ENCODE results near the gene ZNF133.
A peak's percentile ranks its signal among the peaks of the same experiment; 100 is the strongest.
"Not testable (repeated sequence)": the region's sequence is repeated elsewhere in the genome, so short reads cannot be mapped to it uniquely, and the experiment has no call there.

The ZNF133 gene

GRCh38 chr20:18287915-18288748 lies at the start of gene ZNF133:
Gene ZNF133 (plus strand): TSS chr20:18288527. CDS start chr20:18305687, 17,160 bp downstream.
- H3K4me3 ChIP-seq (ENCODE audit: low read depth, low read length), result peak within 1 kb of the TSS; percentile 88

GRCh38 chr20:18240997-18241396 lies 47.3 kb upstream of the ZNF133 start:
- H3K4me3 ChIP-seq (ENCODE audit: low read depth, low read length), result no peak overlapping the region

- no peak overlapping the region for H3K4me3 ChIP-seq (ENCODE audit: low read depth, low read length)
Measured at GRCh38 chr20:18243802-18244201, 44.5 kb upstream of the ZNF133 start.

- H3K4me3 ChIP-seq (ENCODE audit: low read depth, low read length), result not testable (repeated sequence)
Measured at GRCh38 chr20:18248545-18248944, 39.8 kb upstream of the ZNF133 start.

- no peak overlapping the region for H3K4me3 ChIP-seq (ENCODE audit: low read depth, low read length)
Measured at GRCh38 chr20:18250217-18250616, 38.1 kb upstream of the ZNF133 start.

GRCh38 chr20:18252597-18253451 lies 35.5 kb upstream of the ZNF133 start:
- no peak overlapping the region for H3K4me3 ChIP-seq (ENCODE audit: low read depth, low read length)

GRCh38 chr20:18254615-18255014 lies 33.7 kb upstream of the ZNF133 start:
- no peak overlapping the region for H3K4me3 ChIP-seq (ENCODE audit: low read depth, low read length)

GRCh38 chr20:18255526-18255925 lies 32.8 kb upstream of the ZNF133 start:
- no peak overlapping the region for H3K4me3 ChIP-seq (ENCODE audit: low read depth, low read length)

GRCh38 chr20:18256440-18257090 lies 31.8 kb upstream of the ZNF133 start:
- H3K4me3 ChIP-seq (ENCODE audit: low read depth, low read length), result no peak overlapping the region

- no peak overlapping the region for H3K4me3 ChIP-seq (ENCODE audit: low read depth, low read length)
Measured at GRCh38 chr20:18258126-18258860, 30.0 kb upstream of the ZNF133 start.

- H3K4me3 ChIP-seq (ENCODE audit: low read depth, low read length), result no peak overlapping the region
Measured at GRCh38 chr20:18259730-18260129, 28.6 kb upstream of the ZNF133 start.

- H3K4me3 ChIP-seq (ENCODE audit: low read depth, low read length), result no peak overlapping the region
Measured at GRCh38 chr20:18263723-18264122, 24.6 kb upstream of the ZNF133 start.

GRCh38 chr20:18265441-18265840 lies 22.9 kb upstream of the ZNF133 start:
- no peak overlapping the region for H3K4me3 ChIP-seq (ENCODE audit: low read depth, low read length)

- no peak overlapping the region for H3K4me3 ChIP-seq (ENCODE audit: low read depth, low read length)
Measured at GRCh38 chr20:18266282-18266681, 22.0 kb upstream of the ZNF133 start.

GRCh38 chr20:18267815-18268214 lies 20.5 kb upstream of the ZNF133 start:
- no peak overlapping the region for H3K4me3 ChIP-seq (ENCODE audit: low read depth, low read length)

GRCh38 chr20:18271160-18271559 lies 17.2 kb upstream of the ZNF133 start:
- H3K4me3 ChIP-seq (ENCODE audit: low read depth, low read length), result no peak overlapping the region

GRCh38 chr20:18272451-18272850 lies 15.9 kb upstream of the ZNF133 start:
- H3K4me3 ChIP-seq (ENCODE audit: low read depth, low read length), result no peak overlapping the region

GRCh38 chr20:18273738-18274137 lies 14.6 kb upstream of the ZNF133 start:
- no peak overlapping the region for H3K4me3 ChIP-seq (ENCODE audit: low read depth, low read length)

- H3K4me3 ChIP-seq (ENCODE audit: low read depth, low read length), result not testable (repeated sequence)
Measured at GRCh38 chr20:18275960-18276359, 12.4 kb upstream of the ZNF133 start.

GRCh38 chr20:18276821-18277220 lies 11.5 kb upstream of the ZNF133 start:
- H3K4me3 ChIP-seq (ENCODE audit: low read depth, low read length), result no peak overlapping the region

- H3K4me3 ChIP-seq (ENCODE audit: low read depth, low read length), result no peak overlapping the region
Measured at GRCh38 chr20:18279242-18279641, 9.1 kb upstream of the ZNF133 start.
